Memory B cell (primary cell): Measurements from ENCODE around the gene MACROH2A2.
"Not testable (repeated sequence)": the region's sequence is repeated elsewhere in the genome, so short reads cannot be mapped to it uniquely, and the experiment has no call there.

Experiments
- ATAC-seq: fragments of 150-1000 bp; cut with Tn5 transposase; 2 replicates; pipeline ENCODE4 v1.10.0; 2021; ENCODE audit warnings: low read depth, mild to moderate bottlenecking, moderate library complexity
- DNase-seq, 2 donors: peaks; one replicate each; pipeline ENCODE4 v3.0.0; 2022; ENCODE audit warnings: low spot score in 2 of 2
- H3K27ac Mint-ChIP-seq: one replicate; pipeline ENCODE4 v1.8.0; 2022; ENCODE audit warnings: mild to moderate bottlenecking, moderate library complexity, mixed read lengths
- H3K27me3 Mint-ChIP-seq: one replicate; pipeline ENCODE4 v1.8.0; 2022; ENCODE audit warnings: mixed read lengths
- H3K36me3 Mint-ChIP-seq: one replicate; pipeline ENCODE4 v1.8.0; 2022; ENCODE audit warnings: mild to moderate bottlenecking, mixed read lengths
- H3K4me1 Mint-ChIP-seq: one replicate; pipeline ENCODE4 v1.8.0; 2022; ENCODE audit warnings: mixed read lengths
- H3K4me3 Mint-ChIP-seq: one replicate; pipeline ENCODE4 v1.8.0; 2022; ENCODE audit warnings: mild to moderate bottlenecking, moderate library complexity, mixed read lengths
- H3K9me3 Mint-ChIP-seq: one replicate; pipeline ENCODE4 v1.8.0; 2022; ENCODE audit warnings: mixed read lengths

MACROH2A2 gene

DNA sequence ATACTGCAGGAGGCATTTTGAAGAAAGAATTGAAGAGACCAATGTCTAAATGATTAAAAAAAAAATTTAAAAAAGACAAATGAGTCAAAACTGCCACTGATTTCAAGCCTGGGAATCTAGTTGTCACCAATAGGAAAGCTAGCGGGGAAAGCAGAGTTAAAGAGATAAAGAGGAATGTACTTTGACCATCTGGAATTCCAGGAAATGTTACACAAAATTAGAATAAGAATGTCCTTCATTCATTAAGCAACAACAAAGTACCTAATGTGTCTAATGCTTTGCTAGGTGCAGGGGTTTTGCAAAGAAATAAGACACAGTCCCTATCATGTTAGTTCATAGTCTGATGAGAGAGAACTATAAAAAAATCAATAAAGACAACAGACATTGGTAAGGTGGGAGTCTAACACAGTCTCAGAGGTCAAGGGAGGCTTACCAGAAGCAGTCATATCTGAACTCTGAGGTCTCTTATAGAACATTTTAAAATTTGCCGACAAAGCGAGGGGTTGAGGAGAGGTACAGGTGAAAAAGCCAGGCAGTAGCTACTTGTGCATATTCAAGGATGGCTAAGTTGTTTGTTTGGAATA, 102.7 kb downstream of the MACROH2A2 start:
- H3K27ac Mint-ChIP-seq: no peak overlapping the region
- peaks cover 43% of the 10 kb centered on the region for H3K36me3 Mint-ChIP-seq
- DNase-seq (no peak), ATAC-seq (no peak)
- H3K4me1 Mint-ChIP-seq: peaks cover 4% of the 10 kb centered on the region
- no peak overlapping the region for H3K4me3 Mint-ChIP-seq
- H3K27me3 Mint-ChIP-seq: no peaks in the 10 kb centered on the region
- H3K9me3 Mint-ChIP-seq: no peaks in the 10 kb centered on the region

DNA sequence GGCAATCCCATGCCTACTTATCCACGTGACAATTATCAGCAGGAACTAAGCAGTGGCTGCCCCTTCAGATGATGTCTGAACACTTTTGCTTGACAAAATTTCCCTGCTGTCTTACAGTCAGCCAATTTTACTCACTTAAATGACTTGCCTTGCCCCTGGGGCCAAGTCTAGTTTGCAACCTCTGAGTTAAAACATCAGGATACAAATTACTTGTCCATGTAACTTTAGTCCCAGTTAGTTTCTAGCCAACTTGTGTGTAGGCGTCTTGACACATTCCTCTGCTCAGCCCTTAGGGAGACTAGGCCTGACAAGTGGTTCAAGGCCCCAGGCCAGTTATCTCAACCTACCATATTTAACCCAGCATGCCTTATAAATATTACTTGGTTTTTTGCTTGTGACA, 105.5 kb downstream of the MACROH2A2 start:
- Mint-ChIP-seq H3K4me1 (peaks cover 13% of the 10 kb centered on the region), H3K27ac (no peak overlapping the region), H3K36me3 (peaks cover 37% of the 10 kb centered on the region), H3K27me3 (no peaks in the 10 kb centered on the region), H3K9me3 (no peaks in the 10 kb centered on the region), H3K4me3 (no peak overlapping the region)
- DNase-seq: no peak
- no peak for ATAC-seq

DNA sequence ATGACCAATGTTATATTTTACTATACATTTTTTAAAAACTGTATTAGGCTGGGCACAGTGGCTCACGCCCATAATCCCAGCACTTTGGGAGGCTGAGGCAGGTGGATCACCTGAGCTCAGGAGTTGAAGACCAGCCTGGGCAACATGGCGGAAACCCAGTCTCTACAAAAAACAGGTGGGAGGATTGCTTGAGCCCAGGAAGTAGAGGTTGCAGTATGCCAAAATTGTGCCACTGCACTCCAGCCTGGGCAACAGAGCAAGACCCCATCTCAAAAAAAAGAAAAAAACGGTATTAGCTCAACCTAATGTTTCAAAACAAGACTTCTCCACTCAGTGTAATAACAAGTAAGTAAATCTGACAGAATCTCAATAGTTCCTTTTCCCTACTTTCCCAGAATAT, 106.7 kb downstream of the MACROH2A2 start:
- H3K4me1 Mint-ChIP-seq: peaks cover 24% of the 10 kb centered on the region
- not testable (repeated sequence) for ATAC-seq, H3K4me3 Mint-ChIP-seq, H3K9me3 Mint-ChIP-seq, DNase-seq, H3K27me3 Mint-ChIP-seq, H3K27ac Mint-ChIP-seq
- peaks cover 37% of the 10 kb centered on the region for H3K36me3 Mint-ChIP-seq

DNA sequence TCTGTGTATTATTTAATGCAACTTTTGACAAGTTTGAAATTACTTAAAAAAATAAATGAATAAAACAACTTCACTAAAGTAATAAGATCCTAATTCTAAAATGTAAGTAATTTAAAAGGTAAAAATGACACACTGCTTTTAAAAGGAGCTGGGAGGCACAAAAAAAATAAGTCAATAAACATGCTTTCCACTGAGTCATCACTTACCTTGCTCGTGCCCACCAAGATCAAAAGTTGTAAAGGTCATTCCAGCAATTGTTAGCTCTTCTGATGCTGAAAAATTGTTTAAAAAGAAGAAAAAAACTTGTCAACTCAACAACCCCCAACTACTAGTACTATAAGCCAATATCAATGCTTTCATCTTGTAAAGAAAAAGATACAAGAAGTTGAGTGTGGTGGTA, 108.2 kb downstream of the MACROH2A2 start:
- Mint-ChIP-seq H3K36me3 (peaks cover 30% of the 10 kb centered on the region), H3K4me3 (no peak overlapping the region)

More for the DNA sequence above, 108.2 kb downstream of the MACROH2A2 start:
- no peak for ATAC-seq
- peaks cover 25% of the 10 kb centered on the region for H3K4me1 Mint-ChIP-seq
- no peaks in the 10 kb centered on the region for H3K27me3 Mint-ChIP-seq
- no peak overlapping the region for H3K27ac Mint-ChIP-seq
- no peak for DNase-seq
- H3K9me3 Mint-ChIP-seq: no peaks in the 10 kb centered on the region
